NB4 (cell line): Measurements from ENCODE around the gene UBXN11.

ENCODE experiments used
- DNase-seq: peaks from one replicate; pipeline ENCODE4 v3.0.0; 2010; ENCODE audit warnings: low read depth
- H3K4me3 ChIP-seq: one replicate; pipeline ENCODE4 v1.5.1; 2011; ENCODE audit warnings: mild to moderate bottlenecking, low read depth, low read length, moderate library complexity
- CTCF ChIP-seq: IDR thresholded peaks from one replicate; pipeline ENCODE4 v1.5.1; 2012; ENCODE audit warnings: low read depth, low read length
- MAX ChIP-seq: IDR thresholded peaks from 2 replicates; pipeline ENCODE4 v1.6.1; 2011; ENCODE audit warnings: low read depth, low read length
- MYC ChIP-seq: IDR thresholded peaks from 2 replicates; pipeline ENCODE4 v1.6.1; 2011; ENCODE audit warnings: low read depth, low read length
- POLR2A ChIP-seq: IDR thresholded peaks from 2 replicates; pipeline ENCODE4 v1.6.1; 2011; ENCODE audit warnings: mild to moderate bottlenecking; ENCODE audit not compliant: insufficient read length; ENCODE audit errors: extremely low read depth

Gene UBXN11

GRCh38 chr1:26349188-26349876 is 42.9 kb upstream of the UBXN11 start:
- H3K4me3 ChIP-seq = no peak overlapping the region
- no peak for TF ChIP-seq MYC
- TF ChIP-seq MAX = no peak
- no peak for TF ChIP-seq POLR2A
- no peak for TF ChIP-seq CTCF
- no peak for DNase-seq

GRCh38 chr1:26346274-26347033 is 40.0 kb upstream of the UBXN11 start:
- TF ChIP-seq POLR2A (no peak), CTCF (no peak), MYC (no peak), MAX (no peak)
- DNase-seq = no peak
- no peak overlapping the region for H3K4me3 ChIP-seq

DNA sequence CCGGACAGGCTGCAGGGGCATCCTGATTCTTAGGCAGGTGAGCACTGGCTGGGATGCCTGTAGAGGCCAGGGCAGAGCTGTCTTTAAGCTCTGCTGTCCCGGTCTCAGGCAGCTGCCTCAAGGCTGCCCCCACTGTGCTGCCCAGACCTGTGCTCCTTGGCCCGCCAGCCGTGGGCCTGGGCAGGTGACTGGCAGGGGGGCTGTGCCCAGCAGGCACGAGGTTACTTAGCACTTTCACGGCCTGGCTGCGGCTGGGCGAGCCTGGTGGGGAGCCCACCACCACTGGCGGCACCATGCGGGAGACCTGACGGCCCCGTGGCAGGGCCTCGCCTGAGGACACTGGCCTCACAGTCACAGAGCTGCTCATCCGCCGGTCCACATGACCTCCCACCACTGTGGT is 39.3 kb upstream of the UBXN11 start:
- H3K4me3 ChIP-seq = no peak overlapping the region
- DNase-seq = no peak
- TF ChIP-seq POLR2A = no peak
- no peak for TF ChIP-seq MAX
- TF ChIP-seq MYC = no peak
- no peak for TF ChIP-seq CTCF

- no peak for DNase-seq
- no peak for TF ChIP-seq POLR2A
- TF ChIP-seq MYC = no peak
- no peak for TF ChIP-seq CTCF
- TF ChIP-seq MAX = no peak
- no peak overlapping the region for H3K4me3 ChIP-seq
These were observed 37.9 kb upstream of the UBXN11 start for GRCh38 chr1:26344147-26344920.

DNA sequence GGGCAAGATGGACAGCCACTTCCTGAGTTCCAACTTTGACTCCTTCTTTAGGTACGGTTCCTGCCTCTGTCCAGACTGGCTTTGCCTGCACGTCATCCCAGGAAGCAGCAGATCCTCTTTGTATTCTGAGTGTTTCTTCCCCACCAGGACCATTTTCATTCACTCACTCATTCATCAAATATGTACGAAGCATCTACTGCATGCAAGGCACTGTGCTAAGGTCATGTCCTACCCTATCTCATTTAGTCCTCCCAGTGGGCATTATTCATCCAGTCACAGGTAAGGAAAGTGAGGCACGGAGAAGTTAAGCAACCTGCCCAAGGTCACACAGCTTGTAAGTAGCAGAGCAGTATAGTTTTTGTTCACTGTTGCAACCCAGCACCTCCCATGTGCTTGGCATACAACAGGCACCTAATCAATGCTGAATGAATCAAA is 33.6 kb upstream of the UBXN11 start:
- no peak for TF ChIP-seq CTCF
- TF ChIP-seq MYC = no peak
- TF ChIP-seq POLR2A = no peak
- TF ChIP-seq MAX = no peak
- H3K4me3 ChIP-seq = no peak overlapping the region
- no peak for DNase-seq
